IPS-18c (cell line): Measurements from ENCODE around the gene KLHL29.

Source experiments
- H3K4me3 ChIP-seq: 2 replicates; pipeline ENCODE4 v1.7.0; 2013; ENCODE audit warnings: low read depth, mild to moderate bottlenecking, low read length, moderate library complexity; ENCODE audit not compliant: insufficient read depth
- H3K9me3 ChIP-seq: one replicate; pipeline ENCODE4 v1.6.1; 2013; ENCODE audit warnings: mild to moderate bottlenecking, low read length, moderate library complexity; ENCODE audit not compliant: control insufficient read depth, insufficient read depth

Gene KLHL29

DNA sequence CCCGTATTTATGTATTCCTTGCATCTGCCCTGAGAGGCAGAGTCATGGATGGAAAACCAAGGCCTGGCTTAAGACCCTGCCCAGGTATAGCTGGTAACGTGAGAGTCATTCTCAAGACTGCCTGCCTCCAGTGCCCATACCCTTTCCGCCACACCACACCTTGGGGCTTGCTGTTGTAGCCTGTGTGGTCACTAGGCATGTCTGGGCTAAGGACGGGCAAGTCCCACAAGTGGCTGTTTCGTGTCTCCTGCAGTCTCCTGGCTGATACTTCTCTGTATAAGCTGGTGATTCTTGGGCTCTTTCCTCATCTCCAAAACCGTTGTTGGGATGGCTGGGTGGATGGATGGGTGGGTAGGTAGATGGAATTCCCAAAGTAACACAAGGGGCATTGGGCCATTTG is 269.8 kb downstream of the KLHL29 start:
- no peak overlapping the region for H3K4me3 ChIP-seq

GRCh38 chr2:23655934-23656596 is 271.1 kb downstream of the KLHL29 start:
- H3K4me3 ChIP-seq = no peak overlapping the region
- H3K9me3 ChIP-seq = no peaks in the 10 kb centered on the region

More for the DNA sequence above, 269.8 kb downstream of the KLHL29 start:
- H3K9me3 ChIP-seq = no peaks in the 10 kb centered on the region

GRCh38 chr2:23656597-23656973 is 271.6 kb downstream of the KLHL29 start:
- H3K9me3 ChIP-seq = no peaks in the 10 kb centered on the region
- H3K4me3 ChIP-seq = no peak overlapping the region

DNA sequence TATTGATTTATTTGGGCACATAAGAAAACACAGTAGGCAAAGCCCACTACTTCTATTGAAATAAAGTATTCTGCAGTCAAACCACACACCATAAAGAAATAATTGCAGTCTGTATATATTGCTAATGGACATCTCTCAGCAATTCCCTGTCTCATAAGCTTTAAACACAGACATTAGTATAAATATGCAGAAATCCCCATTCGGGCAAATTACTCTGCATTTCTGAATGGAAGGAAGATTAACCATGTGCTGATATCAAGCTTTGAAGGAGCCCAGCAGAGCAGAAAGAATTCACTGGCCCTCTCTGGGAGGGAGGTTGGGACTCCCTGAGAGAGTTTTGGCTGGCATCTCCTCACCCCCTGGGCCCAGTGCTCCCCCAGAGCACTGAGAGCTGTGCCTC is 272.4 kb downstream of the KLHL29 start:
- Histone ChIP-seq H3K4me3 (no peak overlapping the region), H3K9me3 (no peaks in the 10 kb centered on the region)

DNA sequence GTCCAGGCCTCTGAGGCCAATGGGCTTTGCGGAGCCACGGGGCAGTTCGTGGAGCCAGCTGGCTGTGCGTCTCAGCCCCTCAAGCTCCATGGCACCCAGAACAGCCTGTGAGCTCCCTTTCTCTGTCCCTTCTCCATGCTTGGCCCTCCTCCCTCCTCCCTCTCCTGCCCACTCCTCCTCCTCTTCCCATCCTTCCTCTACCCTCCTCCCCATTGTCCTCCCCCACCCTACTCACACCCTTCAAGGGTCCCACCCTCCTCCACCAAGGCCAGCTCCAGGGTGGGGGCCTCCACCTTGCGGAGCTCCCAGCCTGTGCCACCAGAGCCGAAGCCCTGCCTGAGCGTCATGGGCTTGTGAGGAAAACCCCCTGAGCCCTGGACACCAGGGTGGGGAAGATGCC is 273.0 kb downstream of the KLHL29 start:
- H3K4me3 ChIP-seq = no peak overlapping the region
- no peaks in the 10 kb centered on the region for H3K9me3 ChIP-seq

DNA sequence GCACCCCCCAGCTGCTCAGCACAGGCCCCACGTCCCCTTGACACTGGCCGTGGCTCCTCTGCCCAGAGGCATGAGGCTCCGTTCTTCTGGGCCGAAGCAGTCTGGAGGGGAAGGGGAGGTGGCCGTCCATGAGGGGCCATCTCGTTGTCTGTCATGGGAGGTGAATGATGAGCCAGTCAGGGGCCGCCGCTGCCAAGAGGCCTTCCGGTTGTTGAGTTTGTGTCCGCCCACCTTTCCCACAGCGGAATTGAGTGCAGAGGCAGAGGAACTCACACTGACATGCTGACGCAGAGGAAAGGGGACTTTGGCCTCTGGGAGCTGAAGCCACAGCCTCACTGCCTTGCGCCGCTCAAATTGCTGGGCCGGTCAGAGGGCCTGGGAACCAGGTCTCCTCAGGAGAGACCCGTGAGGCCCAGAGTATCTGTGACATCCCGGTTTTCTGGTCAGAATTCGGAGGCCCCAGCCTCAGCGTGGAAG is 273.5 kb downstream of the KLHL29 start:
- Histone ChIP-seq H3K9me3 (no peaks in the 10 kb centered on the region), H3K4me3 (no peak overlapping the region)

- Histone ChIP-seq H3K9me3 (no peaks in the 10 kb centered on the region), H3K4me3 (no peak overlapping the region)
Observed at GRCh38 chr2:23659328-23659727, 274.3 kb downstream of the KLHL29 start.

GRCh38 chr2:23659773-23660172 is 274.8 kb downstream of the KLHL29 start:
- Histone ChIP-seq H3K9me3 (no peaks in the 10 kb centered on the region), H3K4me3 (no peak overlapping the region)

DNA sequence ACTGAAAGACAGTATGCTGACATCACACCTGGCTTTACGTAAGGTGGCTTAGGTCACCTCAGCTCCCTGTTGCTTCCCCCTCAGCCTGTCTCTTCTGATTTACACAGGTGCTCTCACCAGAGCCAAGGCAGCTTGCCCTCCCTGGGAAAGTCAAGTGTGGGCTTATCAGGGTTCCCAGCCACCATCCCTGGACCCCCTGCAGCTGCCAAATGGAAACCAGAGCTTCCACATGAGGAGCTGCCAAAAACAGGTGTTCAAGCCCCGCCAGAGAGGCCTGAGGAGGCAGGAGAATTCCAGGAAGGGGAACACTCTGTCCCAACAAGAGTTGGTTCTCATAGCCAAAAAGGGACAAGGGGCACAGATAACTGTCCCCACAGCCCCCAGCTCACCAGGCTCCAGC is 275.3 kb downstream of the KLHL29 start:
- no peaks in the 10 kb centered on the region for H3K9me3 ChIP-seq

GRCh38 chr2:23661276-23662050 is 276.5 kb downstream of the KLHL29 start:
- Histone ChIP-seq H3K4me3 (no peak overlapping the region), H3K9me3 (no peaks in the 10 kb centered on the region)

More for the DNA sequence above, 275.3 kb downstream of the KLHL29 start:
- no peak overlapping the region for H3K4me3 ChIP-seq

- Histone ChIP-seq H3K9me3 (no peaks in the 10 kb centered on the region), H3K4me3 (no peak overlapping the region)
Observed at GRCh38 chr2:23662466-23662865, 277.5 kb downstream of the KLHL29 start.

- H3K4me3 ChIP-seq = no peak overlapping the region
- no peaks in the 10 kb centered on the region for H3K9me3 ChIP-seq
Observed at GRCh38 chr2:23662941-23663920, 278.3 kb downstream of the KLHL29 start.

DNA sequence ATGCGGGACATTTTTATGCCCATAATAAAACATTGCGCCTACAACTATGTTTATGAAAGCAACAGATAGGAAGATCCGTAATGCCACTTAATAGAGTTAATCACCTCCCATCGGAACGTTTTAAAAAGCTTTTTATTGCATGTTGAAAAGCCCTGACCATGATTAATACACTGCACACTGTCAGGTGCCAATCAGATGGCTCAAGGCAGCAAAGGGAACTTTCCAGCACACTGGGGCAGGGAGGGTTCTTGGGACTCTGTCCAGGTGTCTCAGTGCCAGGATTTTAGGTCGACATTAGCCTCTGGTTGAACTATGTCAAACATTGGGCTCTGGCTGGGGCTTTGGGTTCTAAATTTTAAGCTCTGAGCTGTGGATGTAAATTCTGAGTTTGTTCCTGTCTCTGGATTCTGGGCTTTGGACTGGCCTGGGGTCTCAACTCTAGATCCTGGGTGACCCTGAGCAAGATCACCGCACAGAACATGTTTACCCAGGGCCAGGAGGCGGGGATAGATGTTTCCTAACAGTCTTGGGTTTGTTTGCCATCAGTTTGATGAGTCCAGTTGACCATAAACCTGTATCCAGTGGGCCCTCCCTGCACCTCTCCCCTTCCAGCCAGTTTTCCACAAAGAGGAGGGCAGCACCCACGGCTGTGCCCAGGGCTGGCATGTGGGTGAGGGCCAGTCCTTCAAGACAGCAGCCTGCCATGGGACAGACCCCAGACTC is 279.2 kb downstream of the KLHL29 start:
- H3K4me3 ChIP-seq = no peak overlapping the region
- no peaks in the 10 kb centered on the region for H3K9me3 ChIP-seq

- Histone ChIP-seq H3K9me3 (no peaks in the 10 kb centered on the region), H3K4me3 (no peak overlapping the region)
Observed at GRCh38 chr2:23666241-23666979, 281.4 kb downstream of the KLHL29 start.

- no peaks in the 10 kb centered on the region for H3K9me3 ChIP-seq
- no peak overlapping the region for H3K4me3 ChIP-seq
Observed at GRCh38 chr2:23666980-23667357, 282.0 kb downstream of the KLHL29 start.

DNA sequence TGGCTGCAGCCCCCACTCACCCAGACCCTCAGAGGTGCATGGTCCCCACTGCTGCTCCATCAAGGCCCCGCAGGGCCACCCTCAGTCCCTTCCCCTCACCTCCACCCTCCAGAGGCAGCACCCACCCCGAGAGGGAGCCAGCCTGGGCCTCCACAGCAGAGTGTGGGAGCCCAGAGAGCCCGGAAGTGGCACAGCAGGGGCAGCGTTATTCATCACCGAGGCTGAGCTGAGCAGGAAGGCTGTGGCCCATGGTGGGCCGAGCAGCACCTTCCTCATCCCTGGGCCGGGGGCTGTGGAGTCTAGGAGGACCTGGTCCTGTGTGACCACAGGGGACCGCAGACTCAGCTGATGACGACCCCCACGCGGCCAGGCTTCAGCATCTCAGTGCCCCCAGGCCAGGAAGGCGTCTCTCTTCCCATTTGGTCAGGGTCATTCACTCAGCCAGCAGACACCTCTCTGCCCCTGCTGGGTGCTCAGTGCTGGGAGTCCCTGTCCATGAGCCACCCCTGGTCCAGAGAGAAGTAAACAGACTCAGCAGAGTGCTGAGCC is 283.9 kb downstream of the KLHL29 start:
- no peaks in the 10 kb centered on the region for H3K9me3 ChIP-seq

More for the DNA sequence above, 283.9 kb downstream of the KLHL29 start:
- no peak overlapping the region for H3K4me3 ChIP-seq
